ENCODE measurements around the gene TRANK1.

- TF ChIP-seq CTCF (IDR thresholded peaks at IDR 0.05; ENCODE audit: low read depth, low read length, poor library complexity, severe bottlenecking), result no peak
- no peak for TF ChIP-seq EZH2phosphoT487 (IDR thresholded peaks at IDR 0.05; ENCODE audit: borderline replicate concordance, low read length)
Observed at GRCh38 chr3:36906504-36907149, 38.2 kb downstream of the TRANK1 start.
